ENCODE measurements around the gene PDIA2. TPM values are rescaled to one million over a fixed set of nuclear protein-coding genes. Genes with fewer than 3 reads are reported as not detected.

Gene PDIA2
- polyA plus RNA-seq, 1 of the 3 experiments (the other 2 are of a cell fraction), result 1.7 TPM

DNA sequence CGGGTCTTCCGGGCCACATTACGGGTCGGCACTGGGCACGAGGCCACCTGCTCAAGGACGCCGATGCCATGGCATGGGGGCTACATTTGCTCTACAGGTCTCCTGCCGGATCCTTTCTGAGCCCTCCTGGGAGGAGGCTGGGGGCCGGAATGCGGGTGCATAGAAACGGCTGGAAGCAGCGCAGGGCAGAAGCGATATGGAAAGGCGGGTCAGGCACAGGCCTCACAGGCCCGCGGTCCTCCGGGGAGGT lies 41.2 kb downstream of the PDIA2 start:
- H2AFZ ChIP-seq (ENCODE audit: low read depth), result no peak overlapping the region
- H3K4me1 ChIP-seq (ENCODE audit: control insufficient read depth in 1 of 2, insufficient read depth in 2 of 2, low read depth in 1 of 2, low read length in 1 of 2), result peaks cover 5 to 16% of the 10 kb centered on the region in 2 experiments; a peak in 2 of 4 replicates
- H3K4me3 ChIP-seq (ENCODE audit: low read depth in 2 of 2, low read length in 1 of 2), result no peak overlapping the region
- H3K27me3 ChIP-seq (ENCODE audit: insufficient read depth), result no peaks in the 10 kb centered on the region
- H4K20me1 ChIP-seq (ENCODE audit: insufficient read depth), result peaks cover 85% of the 10 kb centered on the region
- no peak for DNase-seq
- no peak overlapping the region for H3K9ac ChIP-seq
- TF ChIP-seq, protein P1, sequence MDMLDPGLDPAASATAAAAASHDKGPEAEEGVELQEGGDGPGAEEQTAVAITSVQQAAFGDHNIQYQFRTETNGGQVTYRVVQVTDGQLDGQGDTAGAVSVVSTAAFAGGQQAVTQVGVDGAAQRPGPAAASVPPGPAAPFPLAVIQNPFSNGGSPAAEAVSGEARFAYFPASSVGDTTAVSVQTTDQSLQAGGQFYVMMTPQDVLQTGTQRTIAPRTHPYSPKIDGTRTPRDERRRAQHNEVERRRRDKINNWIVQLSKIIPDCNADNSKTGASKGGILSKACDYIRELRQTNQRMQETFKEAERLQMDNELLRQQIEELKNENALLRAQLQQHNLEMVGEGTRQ (IDR thresholded peaks at IDR 0.05; ENCODE audit: borderline replicate concordance, low read depth, low read length), result no peak
- POLR2A ChIA-PET, result no interaction called here
- no peak overlapping the region for H3K4me2 ChIP-seq
- CTCF ChIA-PET, result interaction anchor here (0.6 kb wide), 1 partner anchor 217 kb away, joined by 3 read pairs; no protein-coding TSS in a partner anchor
- no peaks in the 10 kb centered on the region for H3K9me2 ChIP-seq
- peaks cover 79% of the 10 kb centered on the region for H3K79me2 ChIP-seq (ENCODE audit: insufficient read depth)
- 86% methylated on average over 8 of the region's 17 CpGs for WGBS (ENCODE audit: low lambda C conversion rate)
- H3K27ac ChIP-seq (ENCODE audit: low read depth in 2 of 2, low read length in 1 of 2), result no peak overlapping the region
- peaks cover 5% of the 10 kb centered on the region for H3F3A ChIP-seq (replicated peaks; ENCODE audit: insufficient read depth)
- H3K9me3 ChIP-seq, result no peaks in the 10 kb centered on the region
- no peaks in the 10 kb centered on the region for H3K36me3 ChIP-seq (replicated peaks in 1 of 2; ENCODE audit: control insufficient read depth in 1 of 2, insufficient read depth in 2 of 2, low read length in 1 of 2)

DNA sequence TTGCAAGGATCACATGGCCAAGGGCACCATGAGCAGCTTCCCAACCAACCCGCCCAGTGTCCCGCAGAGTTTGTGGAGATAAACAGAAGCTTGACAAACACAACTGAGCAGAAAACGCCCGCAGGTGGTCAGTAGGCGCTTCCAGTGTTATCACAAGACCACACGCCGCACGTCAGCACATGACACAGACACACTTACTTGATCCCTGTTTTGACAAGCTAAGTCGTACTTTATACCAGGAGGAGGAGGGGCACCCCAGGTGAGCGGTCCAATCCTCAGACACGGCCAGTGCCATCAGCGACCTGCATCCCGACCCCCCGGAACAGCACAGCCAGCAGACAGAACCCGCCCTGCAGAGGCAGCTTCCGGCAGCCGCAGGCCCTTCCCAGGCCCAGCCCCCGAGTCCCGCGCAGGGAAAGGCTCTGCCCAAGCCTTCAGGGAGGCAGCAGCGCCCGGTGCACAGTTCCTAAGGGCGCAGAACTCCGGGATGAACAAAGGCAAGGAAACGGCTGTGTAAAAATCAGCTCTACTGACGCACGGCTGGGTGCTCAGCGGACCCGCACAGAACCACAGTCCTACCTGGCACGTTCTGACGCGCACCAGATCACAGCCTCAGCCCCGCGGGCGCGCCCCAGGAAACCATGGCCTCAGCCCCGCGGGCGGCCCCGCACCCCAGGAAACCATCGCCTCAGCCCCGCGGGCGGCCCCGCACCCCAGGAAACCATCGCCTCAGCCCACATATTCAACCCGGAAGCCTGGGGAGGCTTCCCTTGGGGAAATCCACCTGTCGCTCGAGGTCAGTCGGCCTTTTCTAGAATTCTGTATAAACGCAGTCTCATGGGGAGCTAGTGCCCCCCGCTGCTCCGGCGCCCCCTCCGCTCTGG lies 41.7 kb downstream of the PDIA2 start:
- no peak overlapping the region for H3K4me3 ChIP-seq (ENCODE audit: low read depth in 2 of 2, low read length in 1 of 2)
- POLR2A ChIA-PET, result no interaction called here
- no peak for TF ChIP-seq YY1 (IDR thresholded peaks at IDR 0.05; ENCODE audit: low read depth)
- TF ChIP-seq, protein P2, sequence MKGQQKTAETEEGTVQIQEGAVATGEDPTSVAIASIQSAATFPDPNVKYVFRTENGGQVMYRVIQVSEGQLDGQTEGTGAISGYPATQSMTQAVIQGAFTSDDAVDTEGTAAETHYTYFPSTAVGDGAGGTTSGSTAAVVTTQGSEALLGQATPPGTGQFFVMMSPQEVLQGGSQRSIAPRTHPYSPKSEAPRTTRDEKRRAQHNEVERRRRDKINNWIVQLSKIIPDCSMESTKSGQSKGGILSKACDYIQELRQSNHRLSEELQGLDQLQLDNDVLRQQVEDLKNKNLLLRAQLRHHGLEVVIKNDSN (IDR thresholded peaks at IDR 0.05; ENCODE audit: borderline replicate concordance, low read depth), result no peak
- TF ChIP-seq POLR2AphosphoS5 (IDR thresholded peaks at IDR 0.05; ENCODE audit: low read depth, low read length), result no peak
- TF ChIP-seq TEAD4 (IDR thresholded peaks at IDR 0.05; ENCODE audit: borderline replicate concordance, insufficient read depth), result no peak
- TF ChIP-seq, protein P3, sequence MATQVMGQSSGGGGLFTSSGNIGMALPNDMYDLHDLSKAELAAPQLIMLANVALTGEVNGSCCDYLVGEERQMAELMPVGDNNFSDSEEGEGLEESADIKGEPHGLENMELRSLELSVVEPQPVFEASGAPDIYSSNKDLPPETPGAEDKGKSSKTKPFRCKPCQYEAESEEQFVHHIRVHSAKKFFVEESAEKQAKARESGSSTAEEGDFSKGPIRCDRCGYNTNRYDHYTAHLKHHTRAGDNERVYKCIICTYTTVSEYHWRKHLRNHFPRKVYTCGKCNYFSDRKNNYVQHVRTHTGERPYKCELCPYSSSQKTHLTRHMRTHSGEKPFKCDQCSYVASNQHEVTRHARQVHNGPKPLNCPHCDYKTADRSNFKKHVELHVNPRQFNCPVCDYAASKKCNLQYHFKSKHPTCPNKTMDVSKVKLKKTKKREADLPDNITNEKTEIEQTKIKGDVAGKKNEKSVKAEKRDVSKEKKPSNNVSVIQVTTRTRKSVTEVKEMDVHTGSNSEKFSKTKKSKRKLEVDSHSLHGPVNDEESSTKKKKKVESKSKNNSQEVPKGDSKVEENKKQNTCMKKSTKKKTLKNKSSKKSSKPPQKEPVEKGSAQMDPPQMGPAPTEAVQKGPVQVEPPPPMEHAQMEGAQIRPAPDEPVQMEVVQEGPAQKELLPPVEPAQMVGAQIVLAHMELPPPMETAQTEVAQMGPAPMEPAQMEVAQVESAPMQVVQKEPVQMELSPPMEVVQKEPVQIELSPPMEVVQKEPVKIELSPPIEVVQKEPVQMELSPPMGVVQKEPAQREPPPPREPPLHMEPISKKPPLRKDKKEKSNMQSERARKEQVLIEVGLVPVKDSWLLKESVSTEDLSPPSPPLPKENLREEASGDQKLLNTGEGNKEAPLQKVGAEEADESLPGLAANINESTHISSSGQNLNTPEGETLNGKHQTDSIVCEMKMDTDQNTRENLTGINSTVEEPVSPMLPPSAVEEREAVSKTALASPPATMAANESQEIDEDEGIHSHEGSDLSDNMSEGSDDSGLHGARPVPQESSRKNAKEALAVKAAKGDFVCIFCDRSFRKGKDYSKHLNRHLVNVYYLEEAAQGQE (IDR thresholded peaks at IDR 0.05; ENCODE audit: low read depth, low read length), result no peak
- TF ChIP-seq RAD21 (IDR thresholded peaks at IDR 0.05; ENCODE audit: low read length), result no peak
- TF ChIP-seq, protein P4, sequence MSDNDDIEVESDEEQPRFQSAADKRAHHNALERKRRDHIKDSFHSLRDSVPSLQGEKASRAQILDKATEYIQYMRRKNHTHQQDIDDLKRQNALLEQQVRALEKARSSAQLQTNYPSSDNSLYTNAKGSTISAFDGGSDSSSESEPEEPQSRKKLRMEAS (IDR thresholded peaks at IDR 0.05; ENCODE audit: low read depth), result no peak
- TF ChIP-seq TCF12 (IDR thresholded peaks at IDR 0.05), result no peak
- TF ChIP-seq MEF2A (IDR thresholded peaks at IDR 0.05; ENCODE audit: borderline replicate concordance, low read depth), result no peak
- TF ChIP-seq, protein P5, sequence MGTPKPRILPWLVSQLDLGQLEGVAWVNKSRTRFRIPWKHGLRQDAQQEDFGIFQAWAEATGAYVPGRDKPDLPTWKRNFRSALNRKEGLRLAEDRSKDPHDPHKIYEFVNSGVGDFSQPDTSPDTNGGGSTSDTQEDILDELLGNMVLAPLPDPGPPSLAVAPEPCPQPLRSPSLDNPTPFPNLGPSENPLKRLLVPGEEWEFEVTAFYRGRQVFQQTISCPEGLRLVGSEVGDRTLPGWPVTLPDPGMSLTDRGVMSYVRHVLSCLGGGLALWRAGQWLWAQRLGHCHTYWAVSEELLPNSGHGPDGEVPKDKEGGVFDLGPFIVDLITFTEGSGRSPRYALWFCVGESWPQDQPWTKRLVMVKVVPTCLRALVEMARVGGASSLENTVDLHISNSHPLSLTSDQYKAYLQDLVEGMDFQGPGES (IDR thresholded peaks at IDR 0.05; ENCODE audit: low read depth, low read length), result no peak
- no peak for TF ChIP-seq NFIC (IDR thresholded peaks at IDR 0.05; ENCODE audit: borderline replicate concordance)
- no peak for TF ChIP-seq MXI1 (IDR thresholded peaks at IDR 0.05; ENCODE audit: low read depth, low read length)
- H3K9ac ChIP-seq, result no peak overlapping the region
- H3K4me2 ChIP-seq, result no peak overlapping the region
- WGBS (ENCODE audit: low lambda C conversion rate), result 92% methylated on average over 15 of the region's 55 CpGs
- H3K79me2 ChIP-seq (ENCODE audit: insufficient read depth), result peaks cover 79% of the 10 kb centered on the region
- H3K4me1 ChIP-seq (ENCODE audit: control insufficient read depth in 1 of 2, insufficient read depth in 2 of 2, low read depth in 1 of 2, low read length in 1 of 2), result peaks cover 5 to 16% of the 10 kb centered on the region in 2 experiments; a peak in 2 of 4 replicates
- H3K9me3 ChIP-seq, result no peaks in the 10 kb centered on the region
- CTCF ChIA-PET, result interaction anchor here (0.6 kb wide), 1 partner anchor 218 kb away, joined by 3 read pairs; no protein-coding TSS in a partner anchor
- no peaks in the 10 kb centered on the region for H3K27me3 ChIP-seq (ENCODE audit: insufficient read depth)
- H3K9me2 ChIP-seq, result no peaks in the 10 kb centered on the region
- no peak overlapping the region for H2AFZ ChIP-seq (ENCODE audit: low read depth)
- no peak for DNase-seq
- peaks cover 5% of the 10 kb centered on the region for H3F3A ChIP-seq (replicated peaks; ENCODE audit: insufficient read depth)
- H3K36me3 ChIP-seq (replicated peaks in 1 of 2; ENCODE audit: control insufficient read depth in 1 of 2, insufficient read depth in 2 of 2, low read length in 1 of 2), result no peaks in the 10 kb centered on the region
- peaks cover 85% of the 10 kb centered on the region for H4K20me1 ChIP-seq (ENCODE audit: insufficient read depth)
- H3K27ac ChIP-seq (ENCODE audit: low read depth in 2 of 2, low read length in 1 of 2), result no peak overlapping the region
